Measurements from ENCODE around the gene PSMD9. TPM values are rescaled to one million over a fixed set of nuclear protein-coding genes. Genes with fewer than 3 reads are reported as not detected.
"Not testable (repeated sequence)": the region's sequence is repeated elsewhere in the genome, so short reads cannot be mapped to it uniquely, and the experiment has no call there.

Gene PSMD9
- total RNA-seq, 1 experiment from 2014 or later: 62.7 TPM

GRCh38 chr12:121889274-121889624, 659 bp downstream of the PSMD9 start:
- CTCF ChIA-PET: interaction anchor here (1.2 to 1.4 kb wide), 2 partner anchors 63 to 79 kb away, joined by 3 read pairs; no protein-coding TSS in a partner anchor
- no peak for DNase-seq (ENCODE audit: low read depth, low spot score)
- TF ChIP-seq POLR2AphosphoS5 (IDR thresholded peaks at IDR 0.05; ENCODE audit: low read depth, low read length) (no peak), CTCF (IDR thresholded peaks at IDR 0.05) (peak; percentile 19)

GRCh38 chr12:121889661-121890060, 1.1 kb downstream of the PSMD9 start:
- H3K9me3 ChIP-seq (ENCODE audit: control insufficient read depth, insufficient read depth, low read depth, low read length); DNase-seq (ENCODE audit: low read depth, low spot score); CTCF ChIA-PET; in situ Hi-C loops (cut with HindIII; ENCODE audit: low pct_unique_long_range_greater_than_20kb, low sequenced_read_pairs); ATAC-seq; POLR2A ChIA-PET; BruUV-seq (replicated peaks); H3K27me3 ChIP-seq (ENCODE audit: control insufficient read depth, insufficient read depth, low read length); H3K36me3 ChIP-seq (ENCODE audit: control insufficient read depth, insufficient read depth, low read length): not testable (repeated sequence)
- Histone ChIP-seq H3K4me3 (ENCODE audit: low read depth in 2 of 2, low read length in 2 of 2) (peak overlapping the region; percentile 86 to 91), H3K27ac (ENCODE audit: low read length) (peak overlapping the region; percentile 98), H3K4me1 (ENCODE audit: control insufficient read depth, insufficient read depth, low read length) (peaks cover 21% of the 10 kb centered on the region)
- intact Hi-C loops (cut with micrococcal nuclease; ENCODE audit: unreplicated experiment): loop anchor here (2.0 kb wide), 1 partner anchor 95 kb away; no protein-coding TSS in a partner anchor

More at GRCh38 chr12:121889274-121889624, 659 bp downstream of the PSMD9 start:
- peaks cover 21% of the 10 kb centered on the region for H3K4me1 ChIP-seq (ENCODE audit: control insufficient read depth, insufficient read depth, low read length)
- H3K4me3 ChIP-seq (ENCODE audit: low read depth in 2 of 2, low read length in 2 of 2): peak overlapping the region; percentile 86 to 91
- no peak for ATAC-seq
- H3K27me3 ChIP-seq (ENCODE audit: control insufficient read depth, insufficient read depth, low read length): no peaks in the 10 kb centered on the region
- POLR2A ChIA-PET: no interaction called here
- H3K36me3 ChIP-seq (ENCODE audit: control insufficient read depth, insufficient read depth, low read length): no peaks in the 10 kb centered on the region
- no peaks in the 10 kb centered on the region for H3K9me3 ChIP-seq (ENCODE audit: control insufficient read depth, insufficient read depth, low read depth, low read length)
- intact Hi-C loops (cut with micrococcal nuclease; ENCODE audit: unreplicated experiment) (loop anchor here (2.0 kb wide), 1 partner anchor 94 kb away; no protein-coding TSS in a partner anchor), in situ Hi-C loops (cut with HindIII; ENCODE audit: low pct_unique_long_range_greater_than_20kb, low sequenced_read_pairs) (no loop called here)
- no TSS peak for BruUV-seq (replicated peaks)
- peak overlapping the region; percentile 98 for H3K27ac ChIP-seq (ENCODE audit: low read length)

GRCh38 chr12:121892673-121893561, 4.3 kb downstream of the PSMD9 start:
- Histone ChIP-seq H3K27me3 (ENCODE audit: control insufficient read depth, insufficient read depth, low read length) (no peaks in the 10 kb centered on the region), H3K36me3 (ENCODE audit: control insufficient read depth, insufficient read depth, low read length) (no peaks in the 10 kb centered on the region), H3K9me3 (ENCODE audit: control insufficient read depth, insufficient read depth, low read depth, low read length) (no peaks in the 10 kb centered on the region), H3K27ac (ENCODE audit: low read length) (no peak overlapping the region), H3K4me1 (ENCODE audit: control insufficient read depth, insufficient read depth, low read length) (peaks cover 19% of the 10 kb centered on the region), H3K4me3 (ENCODE audit: low read depth in 2 of 2, low read length in 2 of 2) (no peak overlapping the region)
- intact Hi-C loops (cut with micrococcal nuclease; ENCODE audit: unreplicated experiment): no loop called here
- POLR2A ChIA-PET: interaction anchor here (0.5 to 0.7 kb wide), 2 partner anchors 17 to 196 kb away, joined by 4 read pairs; no protein-coding TSS in a partner anchor
- in situ Hi-C loops (cut with HindIII; ENCODE audit: low pct_unique_long_range_greater_than_20kb, low sequenced_read_pairs): no loop called here
- no TSS peak for BruUV-seq (replicated peaks)
- DNase-seq (ENCODE audit: low read depth, low spot score) (no peak), ATAC-seq (no peak)
- CTCF ChIA-PET: interaction anchor here (1.2 to 1.4 kb wide), 2 partner anchors 81 to 98 kb away, joined by 3 read pairs; no protein-coding TSS in a partner anchor
- TF ChIP-seq POLR2AphosphoS5 (IDR thresholded peaks at IDR 0.05; ENCODE audit: low read depth, low read length): no peak
- TF ChIP-seq CTCF (IDR thresholded peaks at IDR 0.05): no peak
- no peak for TF ChIP-seq TCF7L2 (IDR thresholded peaks at IDR 0.05; ENCODE audit: low read depth, low read length)
- no peak for TF ChIP-seq SIN3A (IDR thresholded peaks at IDR 0.05; ENCODE audit: borderline replicate concordance, insufficient read depth, low read depth, low read length)
- TF ChIP-seq REST (IDR thresholded peaks at IDR 0.05; ENCODE audit: insufficient read depth in 1 of 2, low read depth in 2 of 2, low read length in 1 of 2): no peak

Data from Panc1 (cell line).